HepG2 (cell line): ENCODE measurements around the gene HSD17B8. TPM values are rescaled to one million over a fixed set of nuclear protein-coding genes. Genes with fewer than 3 reads are reported as not detected.

ENCODE experiments used
- ETV6 ChIP-seq: sonication (generic); formaldehyde crosslinking; conservative IDR thresholded peaks from 2 replicates; pipeline ENCODE4 v1.4.0; 2020; ENCODE audit warnings: missing genetic modification reagents
- GTF3A ChIP-seq: sonication (generic); formaldehyde crosslinking; conservative IDR thresholded peaks from 2 replicates; pipeline ENCODE4 v1.4.0; 2020; ENCODE audit warnings: mild to moderate bottlenecking, missing genetic modification reagents
- HNRNPUL1 ChIP-seq: fragments of 200-400 bp; formaldehyde crosslinking; IDR thresholded peaks from 2 replicates; pipeline ENCODE4 v1.6.1; 2017; ENCODE audit warnings: low read depth, mild to moderate bottlenecking, low read length, moderate library complexity
- MBNL3 ChIP-seq: fragments of 250-450 bp; sonication (Bioruptor Pico); conservative IDR thresholded peaks from 2 replicates; pipeline ENCODE4 v1.8.0; 2022; ENCODE audit warnings: mild to moderate bottlenecking, inconsistent platforms
- NBN ChIP-seq: fragments of 450-650 bp; conservative IDR thresholded peaks from 2 replicates; pipeline ENCODE4 v1.6.1; 2017
- PCBP1 ChIP-seq: fragments of 200-400 bp; formaldehyde crosslinking; IDR thresholded peaks from 2 replicates; pipeline ENCODE4 v1.6.1; 2017; ENCODE audit warnings: mild to moderate bottlenecking, low read depth, low read length, borderline replicate concordance
- RFX5 ChIP-seq: IDR thresholded peaks from 2 replicates; pipeline ENCODE4 v1.6.1; 2011; ENCODE audit warnings: low read depth, low read length, improper control_type of control experiment
- SETDB1 ChIP-seq: sonication (generic); formaldehyde crosslinking; IDR thresholded peaks from 2 replicates; pipeline ENCODE4 v1.5.1; 2020; ENCODE audit warnings: missing genetic modification reagents, mild to moderate bottlenecking, borderline replicate concordance
- SMARCC2 ChIP-seq: fragments of 450-650 bp; IDR thresholded peaks from 2 replicates; pipeline ENCODE4 v1.6.1; 2017; ENCODE audit warnings: antibody characterized with exemption, mild to moderate bottlenecking
- ZBTB7B ChIP-seq: sonication (generic); formaldehyde crosslinking; IDR thresholded peaks from 2 replicates; pipeline ENCODE4 v1.4.0; 2020; ENCODE audit warnings: missing genetic modification reagents
- ZNF230 ChIP-seq: sonication (generic); formaldehyde crosslinking; IDR thresholded peaks from 2 replicates; pipeline ENCODE4 v1.4.0; 2020; ENCODE audit warnings: mild to moderate bottlenecking, missing genetic modification reagents
- polyA plus RNA-seq, 8 experiments: library from polyadenylated mRNA; depleted of rRNA in 3 of 8; stranded (reverse) in 7 of 8; unstranded in 1 of 8; fragments of >200 nt; fragmentation: Illumina TruSeq in 4 of 8; extraction: Trizol in 4 of 8; gene quantifications; 2 replicates each; pipeline versions ENCODE4 v1.2.1 to v1.2.3, GENCODE V29; 2011 to 2016; ENCODE audit warnings: low read depth in 4 of 8, missing spikeins in 1 of 8, mixed read lengths in 1 of 8; ENCODE audit not compliant: insufficient read depth in 1 of 8
- total RNA-seq, 5 experiments: library from RNA; depleted of rRNA; stranded (reverse); fragments of >200 nt; fragmentation: Illumina TruSeq; extraction: Trizol; gene quantifications; 2 replicates each; pipeline ENCODE4 v1.2.3, GENCODE V29; 2016; ENCODE audit warnings: low read depth in 1 of 5
- TF ChIP-seq, protein P1 (sequence below): sonication (generic); formaldehyde crosslinking; IDR thresholded peaks from 2 replicates; pipeline ENCODE4 v1.4.0; 2020; ENCODE audit warnings: mild to moderate bottlenecking, missing genetic modification reagents
- TF ChIP-seq, protein P2 (sequence below): sonication (generic); formaldehyde crosslinking; IDR thresholded peaks from 2 replicates; pipeline ENCODE4 v1.5.0; 2020; ENCODE audit warnings: missing genetic modification reagents, mild to moderate bottlenecking, borderline replicate concordance
- TF ChIP-seq, protein P3 (sequence below): sonication (generic); formaldehyde crosslinking; IDR thresholded peaks from 2 replicates; pipeline ENCODE4 v1.4.0; 2020; ENCODE audit warnings: missing genetic modification reagents
- TF ChIP-seq, protein P4 (sequence below): sonication (generic); formaldehyde crosslinking; conservative IDR thresholded peaks from 2 replicates; pipeline ENCODE4 v1.5.0; 2020; ENCODE audit warnings: missing genetic modification reagents
- TF ChIP-seq, protein P5 (sequence below): sonication (generic); formaldehyde crosslinking; IDR thresholded peaks from 2 replicates; pipeline ENCODE4 v1.4.0; 2020; ENCODE audit warnings: missing genetic modification reagents, borderline replicate concordance
- TF ChIP-seq, protein P6 (sequence below): sonication (generic); formaldehyde crosslinking; IDR thresholded peaks from 2 replicates; pipeline ENCODE4 v1.4.0; 2020; ENCODE audit warnings: mild to moderate bottlenecking, missing genetic modification reagents
- TF ChIP-seq, protein P7 (sequence below): sonication (generic); formaldehyde crosslinking; conservative IDR thresholded peaks from 2 replicates; pipeline ENCODE4 v1.4.0; 2020; ENCODE audit warnings: mild to moderate bottlenecking, missing genetic modification reagents, moderate library complexity

HSD17B8 gene
- total and polyA plus RNA-seq, 2 of the 13 experiments (the other 11 are each of a cell fraction or from before 2014, with no cell fraction given), result 12.6 to 20.1 TPM

DNA sequence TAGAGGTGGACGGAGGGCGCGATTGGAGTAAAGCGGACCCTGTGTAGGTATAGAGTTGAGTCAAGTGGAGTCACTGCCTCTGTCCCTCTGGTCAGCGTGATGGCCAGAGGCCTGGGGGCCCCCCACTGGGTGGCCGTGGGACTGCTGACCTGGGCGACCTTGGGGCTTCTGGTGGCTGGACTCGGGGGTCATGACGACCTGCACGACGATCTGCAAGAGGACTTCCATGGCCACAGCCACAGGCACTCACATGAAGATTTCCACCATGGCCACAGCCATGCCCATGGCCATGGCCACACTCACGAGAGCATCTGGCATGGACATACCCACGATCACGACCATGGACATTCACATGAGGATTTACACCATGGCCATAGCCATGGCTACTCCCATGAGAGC, 3.3 kb upstream of the HSD17B8 start (continued):
- TF ChIP-seq NBN, result no peak
- no peak for TF ChIP-seq RFX5
- no peak for TF ChIP-seq MBNL3 (CRISPR knock-in tag)
- TF ChIP-seq, protein P1, sequence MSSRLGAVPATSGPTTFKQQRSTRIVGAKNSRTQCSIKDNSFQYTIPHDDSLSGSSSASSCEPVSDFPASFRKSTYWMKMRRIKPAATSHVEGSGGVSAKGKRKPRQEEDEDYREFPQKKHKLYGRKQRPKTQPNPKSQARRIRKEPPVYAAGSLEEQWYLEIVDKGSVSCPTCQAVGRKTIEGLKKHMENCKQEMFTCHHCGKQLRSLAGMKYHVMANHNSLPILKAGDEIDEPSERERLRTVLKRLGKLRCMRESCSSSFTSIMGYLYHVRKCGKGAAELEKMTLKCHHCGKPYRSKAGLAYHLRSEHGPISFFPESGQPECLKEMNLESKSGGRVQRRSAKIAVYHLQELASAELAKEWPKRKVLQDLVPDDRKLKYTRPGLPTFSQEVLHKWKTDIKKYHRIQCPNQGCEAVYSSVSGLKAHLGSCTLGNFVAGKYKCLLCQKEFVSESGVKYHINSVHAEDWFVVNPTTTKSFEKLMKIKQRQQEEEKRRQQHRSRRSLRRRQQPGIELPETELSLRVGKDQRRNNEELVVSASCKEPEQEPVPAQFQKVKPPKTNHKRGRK (CRISPR knock-in tag), result no peak
- TF ChIP-seq, protein P2, sequence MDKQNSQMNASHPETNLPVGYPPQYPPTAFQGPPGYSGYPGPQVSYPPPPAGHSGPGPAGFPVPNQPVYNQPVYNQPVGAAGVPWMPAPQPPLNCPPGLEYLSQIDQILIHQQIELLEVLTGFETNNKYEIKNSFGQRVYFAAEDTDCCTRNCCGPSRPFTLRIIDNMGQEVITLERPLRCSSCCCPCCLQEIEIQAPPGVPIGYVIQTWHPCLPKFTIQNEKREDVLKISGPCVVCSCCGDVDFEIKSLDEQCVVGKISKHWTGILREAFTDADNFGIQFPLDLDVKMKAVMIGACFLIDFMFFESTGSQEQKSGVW (CRISPR knock-in tag), result no peak
- TF ChIP-seq PCBP1, result no peak
- no peak for TF ChIP-seq HNRNPUL1
- TF ChIP-seq, protein P3, sequence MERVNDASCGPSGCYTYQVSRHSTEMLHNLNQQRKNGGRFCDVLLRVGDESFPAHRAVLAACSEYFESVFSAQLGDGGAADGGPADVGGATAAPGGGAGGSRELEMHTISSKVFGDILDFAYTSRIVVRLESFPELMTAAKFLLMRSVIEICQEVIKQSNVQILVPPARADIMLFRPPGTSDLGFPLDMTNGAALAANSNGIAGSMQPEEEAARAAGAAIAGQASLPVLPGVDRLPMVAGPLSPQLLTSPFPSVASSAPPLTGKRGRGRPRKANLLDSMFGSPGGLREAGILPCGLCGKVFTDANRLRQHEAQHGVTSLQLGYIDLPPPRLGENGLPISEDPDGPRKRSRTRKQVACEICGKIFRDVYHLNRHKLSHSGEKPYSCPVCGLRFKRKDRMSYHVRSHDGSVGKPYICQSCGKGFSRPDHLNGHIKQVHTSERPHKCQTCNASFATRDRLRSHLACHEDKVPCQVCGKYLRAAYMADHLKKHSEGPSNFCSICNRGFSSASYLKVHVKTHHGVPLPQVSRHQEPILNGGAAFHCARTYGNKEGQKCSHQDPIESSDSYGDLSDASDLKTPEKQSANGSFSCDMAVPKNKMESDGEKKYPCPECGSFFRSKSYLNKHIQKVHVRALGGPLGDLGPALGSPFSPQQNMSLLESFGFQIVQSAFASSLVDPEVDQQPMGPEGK (CRISPR knock-in tag), result peak; percentile 31; the same call in 1 of the 2 replicates
- no peak for TF ChIP-seq ETV6
- TF ChIP-seq, protein P4, sequence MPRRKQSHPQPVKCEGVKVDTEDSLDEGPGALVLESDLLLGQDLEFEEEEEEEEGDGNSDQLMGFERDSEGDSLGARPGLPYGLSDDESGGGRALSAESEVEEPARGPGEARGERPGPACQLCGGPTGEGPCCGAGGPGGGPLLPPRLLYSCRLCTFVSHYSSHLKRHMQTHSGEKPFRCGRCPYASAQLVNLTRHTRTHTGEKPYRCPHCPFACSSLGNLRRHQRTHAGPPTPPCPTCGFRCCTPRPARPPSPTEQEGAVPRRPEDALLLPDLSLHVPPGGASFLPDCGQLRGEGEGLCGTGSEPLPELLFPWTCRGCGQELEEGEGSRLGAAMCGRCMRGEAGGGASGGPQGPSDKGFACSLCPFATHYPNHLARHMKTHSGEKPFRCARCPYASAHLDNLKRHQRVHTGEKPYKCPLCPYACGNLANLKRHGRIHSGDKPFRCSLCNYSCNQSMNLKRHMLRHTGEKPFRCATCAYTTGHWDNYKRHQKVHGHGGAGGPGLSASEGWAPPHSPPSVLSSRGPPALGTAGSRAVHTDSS (CRISPR knock-in tag), result 0 out of 2 replicates have a peak, but pooled peaks have one; percentile 55
- TF ChIP-seq, protein P5, sequence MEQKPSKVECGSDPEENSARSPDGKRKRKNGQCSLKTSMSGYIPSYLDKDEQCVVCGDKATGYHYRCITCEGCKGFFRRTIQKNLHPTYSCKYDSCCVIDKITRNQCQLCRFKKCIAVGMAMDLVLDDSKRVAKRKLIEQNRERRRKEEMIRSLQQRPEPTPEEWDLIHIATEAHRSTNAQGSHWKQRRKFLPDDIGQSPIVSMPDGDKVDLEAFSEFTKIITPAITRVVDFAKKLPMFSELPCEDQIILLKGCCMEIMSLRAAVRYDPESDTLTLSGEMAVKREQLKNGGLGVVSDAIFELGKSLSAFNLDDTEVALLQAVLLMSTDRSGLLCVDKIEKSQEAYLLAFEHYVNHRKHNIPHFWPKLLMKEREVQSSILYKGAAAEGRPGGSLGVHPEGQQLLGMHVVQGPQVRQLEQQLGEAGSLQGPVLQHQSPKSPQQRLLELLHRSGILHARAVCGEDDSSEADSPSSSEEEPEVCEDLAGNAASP, result no peak
- TF ChIP-seq SETDB1 (CRISPR knock-in tag), result no peak
- no peak for TF ChIP-seq SMARCC2
- TF ChIP-seq, protein P6, sequence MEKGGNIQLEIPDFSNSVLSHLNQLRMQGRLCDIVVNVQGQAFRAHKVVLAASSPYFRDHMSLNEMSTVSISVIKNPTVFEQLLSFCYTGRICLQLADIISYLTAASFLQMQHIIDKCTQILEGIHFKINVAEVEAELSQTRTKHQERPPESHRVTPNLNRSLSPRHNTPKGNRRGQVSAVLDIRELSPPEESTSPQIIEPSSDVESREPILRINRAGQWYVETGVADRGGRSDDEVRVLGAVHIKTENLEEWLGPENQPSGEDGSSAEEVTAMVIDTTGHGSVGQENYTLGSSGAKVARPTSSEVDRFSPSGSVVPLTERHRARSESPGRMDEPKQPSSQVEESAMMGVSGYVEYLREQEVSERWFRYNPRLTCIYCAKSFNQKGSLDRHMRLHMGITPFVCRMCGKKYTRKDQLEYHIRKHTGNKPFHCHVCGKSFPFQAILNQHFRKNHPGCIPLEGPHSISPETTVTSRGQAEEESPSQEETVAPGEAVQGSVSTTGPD (CRISPR knock-in tag), result no peak
- no peak for TF ChIP-seq ZBTB7B (CRISPR knock-in tag)
- TF ChIP-seq ZNF230 (CRISPR knock-in tag), result no peak
- no peak for TF ChIP-seq GTF3A (CRISPR knock-in tag)
- TF ChIP-seq, protein P7, sequence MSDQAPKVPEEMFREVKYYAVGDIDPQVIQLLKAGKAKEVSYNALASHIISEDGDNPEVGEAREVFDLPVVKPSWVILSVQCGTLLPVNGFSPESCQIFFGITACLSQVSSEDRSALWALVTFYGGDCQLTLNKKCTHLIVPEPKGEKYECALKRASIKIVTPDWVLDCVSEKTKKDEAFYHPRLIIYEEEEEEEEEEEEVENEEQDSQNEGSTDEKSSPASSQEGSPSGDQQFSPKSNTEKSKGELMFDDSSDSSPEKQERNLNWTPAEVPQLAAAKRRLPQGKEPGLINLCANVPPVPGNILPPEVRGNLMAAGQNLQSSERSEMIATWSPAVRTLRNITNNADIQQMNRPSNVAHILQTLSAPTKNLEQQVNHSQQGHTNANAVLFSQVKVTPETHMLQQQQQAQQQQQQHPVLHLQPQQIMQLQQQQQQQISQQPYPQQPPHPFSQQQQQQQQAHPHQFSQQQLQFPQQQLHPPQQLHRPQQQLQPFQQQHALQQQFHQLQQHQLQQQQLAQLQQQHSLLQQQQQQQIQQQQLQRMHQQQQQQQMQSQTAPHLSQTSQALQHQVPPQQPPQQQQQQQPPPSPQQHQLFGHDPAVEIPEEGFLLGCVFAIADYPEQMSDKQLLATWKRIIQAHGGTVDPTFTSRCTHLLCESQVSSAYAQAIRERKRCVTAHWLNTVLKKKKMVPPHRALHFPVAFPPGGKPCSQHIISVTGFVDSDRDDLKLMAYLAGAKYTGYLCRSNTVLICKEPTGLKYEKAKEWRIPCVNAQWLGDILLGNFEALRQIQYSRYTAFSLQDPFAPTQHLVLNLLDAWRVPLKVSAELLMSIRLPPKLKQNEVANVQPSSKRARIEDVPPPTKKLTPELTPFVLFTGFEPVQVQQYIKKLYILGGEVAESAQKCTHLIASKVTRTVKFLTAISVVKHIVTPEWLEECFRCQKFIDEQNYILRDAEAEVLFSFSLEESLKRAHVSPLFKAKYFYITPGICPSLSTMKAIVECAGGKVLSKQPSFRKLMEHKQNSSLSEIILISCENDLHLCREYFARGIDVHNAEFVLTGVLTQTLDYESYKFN, result no peak
